Prostate gland (tissue), 2 donors: ENCODE data around the gene BACH1. TPM values are rescaled to one million over a fixed set of nuclear protein-coding genes. Genes with fewer than 3 reads are reported as not detected.

Experiments used
- DNase-seq: peaks from one replicate; pipeline ENCODE4 v3.0.0-alpha.2; 2019; ENCODE audit warnings: low spot score
- H3K27ac ChIP-seq, 2 donors: fragments of 200-600 bp; sonication (generic); 2 replicates each; pipeline ENCODE4 v1.5.1; 2017 to 2019
- H3K27me3 ChIP-seq: fragments of 200-600 bp; sonication (generic); replicated peaks from 2 replicates; pipeline ENCODE4 v1.5.1; 2019; ENCODE audit not compliant: insufficient read depth
- H3K36me3 ChIP-seq, 2 donors: fragments of 200-600 bp; sonication (generic); 1 replicate in 1 of 2; 2 replicates in 1 of 2; pipeline versions ENCODE4 v1.5.1 to v1.8.1; 2017 to 2019
- H3K4me1 ChIP-seq: fragments of 200-600 bp; sonication (generic); replicated peaks from 2 replicates; pipeline ENCODE4 v1.5.1; 2019
- H3K4me3 ChIP-seq, 2 donors: fragments of 200-600 bp; sonication (generic); 2 replicates each; pipeline ENCODE4 v1.5.1; 2017 to 2019
- H3K9me3 ChIP-seq: fragments of 200-600 bp; sonication (generic); 2 replicates; pipeline ENCODE4 v1.5.1; 2017
- CTCF ChIP-seq, 4 experiments: fragments of 200-600 bp in 2 of 4; fragments of 450-650 bp in 2 of 4; sonication (generic) in 2 of 4; IDR thresholded peaks; 1 replicate in 3 of 4; 2 replicates in 1 of 4; pipeline ENCODE4 v1.5.1; 2016 to 2019; ENCODE audit warnings: antibody characterized with exemption in 4 of 4, mild to moderate bottlenecking in 2 of 4, moderate library complexity in 2 of 4
- POLR2A ChIP-seq: fragments of 450-650 bp; IDR thresholded peaks from one replicate; pipeline ENCODE4 v1.6.1; 2016; ENCODE audit warnings: antibody characterized with exemption, mild to moderate bottlenecking
- POLR2AphosphoS5 ChIP-seq: sonication (generic); formaldehyde crosslinking; IDR thresholded peaks from one replicate; pipeline ENCODE4 v1.6.1; 2017; ENCODE audit warnings: antibody characterized with exemption
- WGBS: methylation state at CpG from one replicate; pipeline ENCODE4 v1.1.5; 2018; 5-methylcytosine and 5-hydroxymethylcytosine counted together
- intact Hi-C: fragments of 100-400 bp; cut with DNase I; formaldehyde crosslinking; loops from one replicate; pipeline ENCODE4 v1.14.2; 2022
- total RNA-seq, 2 donors: library from RNA; depleted of rRNA; stranded (reverse); fragments of >200 nt; gene quantifications; one replicate each; pipeline ENCODE4 v1.1.0, GENCODE V29; 2016

The BACH1 gene
- total RNA-seq, 2 donors from 2014 or later, result 42.4 to 46.2 TPM

DNA sequence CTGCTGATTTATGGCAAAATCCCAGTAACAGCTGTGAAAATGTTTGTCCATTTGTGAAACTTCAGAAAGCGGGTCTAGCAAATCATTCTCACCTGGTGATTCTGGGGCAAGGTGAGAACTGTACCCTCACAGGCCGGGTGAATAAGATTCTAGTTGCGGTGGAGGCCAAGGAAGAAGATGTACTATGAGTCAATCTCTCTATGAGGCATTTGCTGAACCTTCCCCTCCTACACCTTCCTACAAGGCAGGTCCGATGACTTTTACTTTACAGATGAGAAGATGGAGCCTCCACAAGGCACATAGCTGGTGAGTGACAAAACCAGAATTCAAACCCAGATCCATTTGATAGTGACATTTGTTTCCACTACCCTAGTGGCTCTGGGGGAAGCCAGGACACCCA, 72.7 kb downstream of the BACH1 start:
- H3K27me3 ChIP-seq, result no peaks in the 10 kb centered on the region
- WGBS, result 96% methylated on average over 4 of the region's 4 CpGs
- intact Hi-C loops, result loop anchor here (2.0 to 5.0 kb wide), 2 partner anchors 209 to 279 kb away; no protein-coding TSS in a partner anchor
- no peak overlapping the region for H3K27ac ChIP-seq
- H3K4me1 ChIP-seq, result no peaks in the 10 kb centered on the region
- H3K36me3 ChIP-seq, result no peaks in the 10 kb centered on the region
- no peak overlapping the region for H3K4me3 ChIP-seq
- no peak for DNase-seq
- TF ChIP-seq POLR2AphosphoS5, result no peak
- no peak for TF ChIP-seq POLR2A
- no peak for TF ChIP-seq CTCF (IDR thresholded peaks at IDR 0.05)
- no peaks in the 10 kb centered on the region for H3K9me3 ChIP-seq

GRCh38 chr21:29372063-29372802, 73.5 kb downstream of the BACH1 start:
- WGBS, result 62% methylated on average over 11 of the region's 11 CpGs
- intact Hi-C loops, result loop anchor here (5.0 kb wide), 1 partner anchor 210 kb away; no protein-coding TSS in a partner anchor
- Histone ChIP-seq H3K4me3 (no peak overlapping the region), H3K27me3 (no peaks in the 10 kb centered on the region), H3K27ac (no peak overlapping the region), H3K4me1 (no peaks in the 10 kb centered on the region), H3K36me3 (no peaks in the 10 kb centered on the region), H3K9me3 (no peaks in the 10 kb centered on the region)
- peak; percentile 76 for DNase-seq
- TF ChIP-seq CTCF (IDR thresholded peaks at IDR 0.05) (peak; percentile 48 to 90 (median 83)), POLR2A (no peak), POLR2AphosphoS5 (peak; percentile 27)

- 90% methylated on average over 1 of the region's 1 CpG for WGBS
- Histone ChIP-seq H3K4me1 (no peaks in the 10 kb centered on the region), H3K36me3 (no peaks in the 10 kb centered on the region), H3K27me3 (no peaks in the 10 kb centered on the region), H3K9me3 (no peaks in the 10 kb centered on the region), H3K4me3 (no peak overlapping the region), H3K27ac (no peak overlapping the region)
- TF ChIP-seq CTCF (IDR thresholded peaks at IDR 0.05) (no peak), POLR2AphosphoS5 (no peak)
- intact Hi-C loops, result loop anchor here (5.0 kb wide), 1 partner anchor 212 kb away; no protein-coding TSS in a partner anchor
- DNase-seq, result no peak
These were observed 75.8 kb downstream of the BACH1 start for GRCh38 chr21:29374481-29374880.

GRCh38 chr21:29376556-29376955, 77.8 kb downstream of the BACH1 start:
- intact Hi-C loops, result no loop called here
- TF ChIP-seq POLR2A (no peak), CTCF (IDR thresholded peaks at IDR 0.05) (peak in 3 of 4 experiments; percentile 8 to 21 (median 13))
- Histone ChIP-seq H3K27me3 (no peaks in the 10 kb centered on the region), H3K36me3 (no peaks in the 10 kb centered on the region), H3K27ac (no peak overlapping the region), H3K9me3 (no peaks in the 10 kb centered on the region), H3K4me3 (no peak overlapping the region), H3K4me1 (no peaks in the 10 kb centered on the region)
- 69% methylated on average over 3 of the region's 3 CpGs for WGBS
- no peak for DNase-seq

DNA sequence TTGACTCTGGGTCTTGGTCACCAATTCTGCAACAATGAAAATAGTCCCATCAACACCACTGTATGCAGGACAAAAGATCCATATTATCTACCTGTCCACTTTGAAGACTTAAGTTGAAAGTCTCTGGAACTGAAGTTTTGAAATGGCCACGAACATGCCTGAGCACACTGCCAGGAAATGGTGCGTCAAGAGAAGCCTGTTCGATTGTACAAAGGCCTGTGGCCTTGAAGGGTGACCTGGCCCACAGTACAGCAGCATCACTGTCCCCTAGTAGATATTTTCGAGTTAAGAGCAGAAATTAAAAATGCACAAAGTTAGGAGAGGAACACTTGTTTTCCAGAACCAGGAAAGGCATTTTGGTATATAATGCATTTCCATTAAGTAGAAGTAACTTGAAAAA, 78.5 kb downstream of the BACH1 start:
- WGBS, result 93% methylated on average over 4 of the region's 4 CpGs
- Histone ChIP-seq H3K27ac (no peak overlapping the region), H3K4me3 (no peak overlapping the region), H3K27me3 (no peaks in the 10 kb centered on the region), H3K36me3 (no peaks in the 10 kb centered on the region), H3K4me1 (no peaks in the 10 kb centered on the region), H3K9me3 (no peaks in the 10 kb centered on the region)
- TF ChIP-seq POLR2AphosphoS5 (no peak), POLR2A (no peak), CTCF (IDR thresholded peaks at IDR 0.05) (no peak)
- intact Hi-C loops, result no loop called here
- no peak for DNase-seq
